ENCODE data around the gene SMIM33.
A peak's percentile ranks its signal among the peaks of the same experiment; 100 is the strongest.
"Not testable (repeated sequence)": the region's sequence is repeated elsewhere in the genome, so short reads cannot be mapped to it uniquely, and the experiment has no call there.

Gene SMIM33

GRCh38 chr5:139470821-139471300 lies at the start of gene SMIM33:
Gene SMIM33 (plus strand): TSS chr5:139471004. CDS start chr5:139471122, 118 bp downstream.
- DNase-seq = peak; percentile 56

GRCh38 chr5:139422307-139422893 lies 48.4 kb upstream of the SMIM33 start:
- DNase-seq = peak; percentile 59

- DNase-seq = no peak
Observed at GRCh38 chr5:139425497-139425896, 45.3 kb upstream of the SMIM33 start.

GRCh38 chr5:139426203-139426885 lies 44.5 kb upstream of the SMIM33 start:
- DNase-seq = no peak

GRCh38 chr5:139430015-139430414 lies 40.8 kb upstream of the SMIM33 start:
- DNase-seq = no peak

- no peak for DNase-seq
Observed at GRCh38 chr5:139431706-139432105, 39.1 kb upstream of the SMIM33 start.

GRCh38 chr5:139435676-139436075 lies 35.1 kb upstream of the SMIM33 start:
- DNase-seq = no peak

GRCh38 chr5:139438707-139439012 lies 32.1 kb upstream of the SMIM33 start:
- no peak for DNase-seq

- peak; percentile 96 for DNase-seq
Observed at GRCh38 chr5:139439013-139439903, 31.5 kb upstream of the SMIM33 start, which contains the start of gene DNAJC18. Gene DNAJC18 (minus strand): TSS chr5:139439525. CDS start chr5:139439445, 80 bp downstream.

GRCh38 chr5:139440416-139440815 lies 30.4 kb upstream of the SMIM33 start:
- DNase-seq = not testable (repeated sequence)

GRCh38 chr5:139443831-139444453 lies 26.9 kb upstream of the SMIM33 start:
- no peak for DNase-seq

- DNase-seq = no peak
Observed at GRCh38 chr5:139445325-139446170, 25.3 kb upstream of the SMIM33 start.

GRCh38 chr5:139446956-139447779 lies 23.6 kb upstream of the SMIM33 start:
- peak; percentile 61 for DNase-seq

- no peak for DNase-seq
Observed at GRCh38 chr5:139451176-139451575, 19.6 kb upstream of the SMIM33 start.

- DNase-seq = no peak
Observed at GRCh38 chr5:139451878-139452660, 18.7 kb upstream of the SMIM33 start.

GRCh38 chr5:139453683-139454567 lies 16.9 kb upstream of the SMIM33 start:
- DNase-seq = no peak

- DNase-seq = no peak
Observed at GRCh38 chr5:139454568-139455290, 16.1 kb upstream of the SMIM33 start.

GRCh38 chr5:139456776-139457175 lies 14.0 kb upstream of the SMIM33 start:
- DNase-seq = no peak

GRCh38 chr5:139457241-139457640 lies 13.6 kb upstream of the SMIM33 start:
- DNase-seq = no peak

Measured in activated CD4-positive, alpha-beta T cell treated with anti-CD3 and anti-CD28 coated beads for 48 hours (primary cell).